Liver (tissue), 3 donors: ENCODE measurements around the gene CRYL1.

ENCODE experiments used
- CTCF ChIP-seq: fragments of 150-350 bp; IDR thresholded peaks from 2 replicates; pipeline ENCODE4 v1.5.1; 2017; ENCODE audit warnings: improper control_type of control experiment, low read depth, low read length; ENCODE audit not compliant: missing input control
- FOXA2 ChIP-seq: IDR thresholded peaks from 2 replicates; pipeline ENCODE4 v1.6.1; 2016; ENCODE audit warnings: antibody characterized with exemption
- GABPA ChIP-seq, 2 donors: IDR thresholded peaks in 1 of 2; conservative IDR thresholded peaks in 1 of 2; 2 replicates each; pipeline ENCODE4 v1.6.1; 2016; ENCODE audit warnings: antibody characterized with exemption in 2 of 2, mild to moderate bottlenecking in 1 of 2, moderate library complexity in 1 of 2
- RAD21 ChIP-seq, 2 donors: IDR thresholded peaks; 2 replicates each; pipeline ENCODE4 v1.6.1; 2016; ENCODE audit warnings: antibody characterized with exemption in 2 of 2, mild to moderate bottlenecking in 2 of 2
- SP1 ChIP-seq: IDR thresholded peaks from 2 replicates; pipeline ENCODE4 v1.6.1; 2018; ENCODE audit warnings: antibody characterized with exemption, mild to moderate bottlenecking
- TAF1 ChIP-seq: conservative IDR thresholded peaks from 2 replicates; pipeline ENCODE4 v1.6.1; 2016; ENCODE audit warnings: antibody characterized with exemption, mild to moderate bottlenecking
- YY1 ChIP-seq: IDR thresholded peaks from 2 replicates; pipeline ENCODE4 v1.6.1; 2016; ENCODE audit warnings: antibody characterized with exemption, mild to moderate bottlenecking
- ZBTB33 ChIP-seq: IDR thresholded peaks from 2 replicates; pipeline ENCODE4 v1.6.1; 2016; ENCODE audit warnings: antibody characterized with exemption
- donor health status: healthy.
- donor health status: healthy.

- TF ChIP-seq GABPA (IDR thresholded peaks at IDR 0.05 in 1 of 2, conservative IDR thresholded peaks at IDR 0.05 in 1 of 2): no peak
- no peak for TF ChIP-seq CTCF
- TF ChIP-seq FOXA2: no peak
- no peak for TF ChIP-seq SP1
- TF ChIP-seq YY1: no peak
- TF ChIP-seq ZBTB33: no peak
- TF ChIP-seq TAF1: no peak
- TF ChIP-seq RAD21 (IDR thresholded peaks at IDR 0.05): no peak
Observed at GRCh38 chr13:20512042-20512683, 13.5 kb downstream of the CRYL1 start.
